ENCODE data around the gene MSH5. TPM values are rescaled to one million over a fixed set of nuclear protein-coding genes. Genes with fewer than 3 reads are reported as not detected.

MSH5 gene
- total and polyA plus RNA-seq, 2 of the 13 experiments (the other 11 are each of a cell fraction or from before 2014, with no cell fraction given): 10.2 to 38.7 TPM

- TF ChIP-seq ZKSCAN5 (CRISPR knock-in tag; IDR thresholded peaks at IDR 0.05) (peak; percentile 98), AGO1 (IDR thresholded peaks at IDR 0.05; ENCODE audit: low read depth, low read length, poor library complexity, severe bottlenecking) (peak; percentile 67), SALL2 (CRISPR knock-in tag; IDR thresholded peaks at IDR 0.05) (peak; percentile 16; the same call in 1 of the 2 replicates)
Observed at GRCh38 chr6:31765910-31766794, 26.3 kb downstream of the MSH5 start (continued).

GRCh38 chr6:31767096-31767645, 27.4 kb downstream of the MSH5 start:
- Histone ChIP-seq H3K4me1 (ENCODE audit: insufficient read depth, low read length) (peaks cover 49% of the 10 kb centered on the region), H3K27me3 (ENCODE audit: control insufficient read depth in 1 of 2, insufficient read depth in 2 of 2, low read length in 2 of 2) (no peaks in the 10 kb centered on the region), H3K9ac (ENCODE audit: insufficient read depth, low read depth, low read length) (no peak overlapping the region), H3K9me3 (ENCODE audit: low read length) (no peaks in the 10 kb centered on the region), H3K4me2 (ENCODE audit: low read depth, low read length) (no peak overlapping the region), H3K36me3 (replicated peaks in 1 of 2; ENCODE audit: control insufficient read depth in 1 of 2, insufficient read depth in 2 of 2, low read length in 2 of 2) (no peaks in the 10 kb centered on the region), H3K27ac (ENCODE audit: extremely low read length, insufficient read depth, low read length) (no peak overlapping the region), H2AFZ (ENCODE audit: low read length) (no peak overlapping the region), H3K4me3 (replicated peaks in 1 of 3; ENCODE audit: insufficient read depth in 1 of 3, low read depth in 2 of 3, low read length in 3 of 3) (no peak overlapping the region), H3K79me2 (ENCODE audit: insufficient read depth, low read length) (no peaks in the 10 kb centered on the region), H4K20me1 (ENCODE audit: insufficient read depth, low read length) (no peaks in the 10 kb centered on the region)
- intact Hi-C loops (cut with micrococcal nuclease; ENCODE audit: unreplicated experiment) (no loop called here), in situ Hi-C loops (cut with HindIII; ENCODE audit: extremely low pct_ligation_motif_present, low pct_unique_long_range_greater_than_20kb) (loop anchor here (5.0 kb wide), 2 partner anchors 35 to 85 kb away; partner anchors contain the start of gene LY6G5C)
- ChIA-PET CTCF (ENCODE audit: low intra/inter-chr PET ratio, low total read pairs) (no interaction called here), POLR2A (interaction anchor here (0.7 to 2.3 kb wide), 13 partner anchors 10 to 116 kb away, joined by 3 to 172 read pairs (median 10); partner anchors contain the start of genes BAG6, CLIC1, DDAH2 and HSPA1A)
- BruUV-seq (replicated peaks): no TSS peak
- 72% methylated on average over 6 of the region's 6 CpGs for WGBS (ENCODE audit: low lambda C conversion rate)
- 0 out of 2 replicates have a peak, but pooled peaks have one; percentile 26 for TF ChIP-seq RXRA (CRISPR knock-in tag; IDR thresholded peaks at IDR 0.05)
- no peak for TF ChIP-seq SMARCC2 (IDR thresholded peaks at IDR 0.05)
- peak; percentile 15 for TF ChIP-seq TEAD3 (CRISPR knock-in tag; optimal IDR thresholded peaks at IDR 0.05; ENCODE audit: borderline replicate concordance)
- TF ChIP-seq PRPF4 (IDR thresholded peaks at IDR 0.05; ENCODE audit: low read depth, low read length, poor library complexity, severe bottlenecking): no peak
- no peak for TF ChIP-seq ZBTB8A (CRISPR knock-in tag; IDR thresholded peaks at IDR 0.05; ENCODE audit: borderline replicate concordance, low read depth)
- no peak for TF ChIP-seq ATF1 (CRISPR knock-in tag; IDR thresholded peaks at IDR 0.05)
- no peak for TF ChIP-seq ZNF737 (CRISPR knock-in tag; IDR thresholded peaks at IDR 0.05; ENCODE audit: borderline replicate concordance)
- TF ChIP-seq SALL1 (CRISPR knock-in tag; IDR thresholded peaks at IDR 0.05): 0 out of 2 replicates have a peak, but pooled peaks have one; percentile 23
- TF ChIP-seq ZNF597 (CRISPR knock-in tag; IDR thresholded peaks at IDR 0.05): no peak
- ATAC-seq: no peak
- FAIRE-seq: no peak
- DNase-seq (ENCODE audit: low spot score): no peak

Measured in HepG2 (cell line).